OCI-LY3 (cell line): ENCODE data around the gene ARMC10.
"Not testable (repeated sequence)": the region's sequence is repeated elsewhere in the genome, so short reads cannot be mapped to it uniquely, and the experiment has no call there.

Experiments used
- H2AFZ ChIP-seq: fragments of 200-600, 300-600 bp; shearing (Covaris generic); 2 replicates; pipeline ENCODE4 v1.6.0; 2014; ENCODE audit warnings: antibody characterized with exemption, low read depth, low read length
- H3K27ac ChIP-seq: fragments of 200-600, 300-600 bp; sonication (generic); 2 replicates; pipeline ENCODE4 v1.5.1; 2014; ENCODE audit warnings: mild to moderate bottlenecking, low read length, moderate library complexity, mixed read lengths
- H3K27me3 ChIP-seq: fragments of 200-600, 300-600 bp; sonication (generic); 2 replicates; pipeline ENCODE4 v1.6.1; 2014; ENCODE audit warnings: low read depth, low read length, mixed read lengths
- H3K36me3 ChIP-seq: fragments of 200-600, 300-600 bp; sonication (generic); replicated peaks from 2 replicates; pipeline ENCODE3; 2014; ENCODE audit warnings: low read depth, low read length, mixed read lengths
- H3K4me1 ChIP-seq: fragments of 300-600, 200-600 bp; sonication (generic); 2 replicates; pipeline ENCODE4 v1.6.1; 2014; ENCODE audit warnings: low read length, mixed read lengths
- H3K4me2 ChIP-seq: fragments of 200-600, 300-600 bp; sonication (generic); 2 replicates; pipeline ENCODE4 v1.6.1; 2014; ENCODE audit warnings: low read length, mixed read lengths
- H3K4me3 ChIP-seq: fragments of 300-600, 200-600 bp; sonication (generic); 2 replicates; pipeline ENCODE4 v1.5.1; 2014; ENCODE audit warnings: antibody characterized with exemption, mild to moderate bottlenecking, low read length, moderate library complexity
- H3K79me2 ChIP-seq: fragments of 300-600, 200-600 bp; shearing (Covaris generic); 2 replicates; pipeline ENCODE4 v1.6.1; 2014; ENCODE audit warnings: mild to moderate bottlenecking, low read length, mixed read lengths
- H3K9ac ChIP-seq: fragments of 300-600, 200-600 bp; shearing (Covaris generic); 2 replicates; pipeline ENCODE4 v1.6.0; 2014; ENCODE audit warnings: mild to moderate bottlenecking, low read length, moderate library complexity
- H3K9me3 ChIP-seq: fragments of 200-600, 300-600 bp; shearing (Covaris generic); 2 replicates; pipeline ENCODE4 v1.6.1; 2014; ENCODE audit warnings: low read length, mixed read lengths; ENCODE audit not compliant: insufficient read depth
- H4K20me1 ChIP-seq: fragments of 200-600, 300-600 bp; sonication (generic); 2 replicates; pipeline ENCODE4 v1.6.1; 2016; ENCODE audit warnings: low read length, mixed read lengths; ENCODE audit not compliant: insufficient read depth
- EZH2phosphoT487 ChIP-seq: fragments of 200-600 bp; shearing (Covaris generic); IDR thresholded peaks from 2 replicates; pipeline ENCODE4 v1.6.1; 2018; ENCODE audit warnings: antibody characterized with exemption, mixed run types, low read depth
- TF ChIP-seq, protein P1 (sequence below): fragments of 200-600, 300-600 bp; sonication (generic); IDR thresholded peaks from 2 replicates; pipeline ENCODE4 v1.5.1; 2014; ENCODE audit warnings: antibody characterized with exemption, low read length, low read depth

Gene ARMC10

DNA sequence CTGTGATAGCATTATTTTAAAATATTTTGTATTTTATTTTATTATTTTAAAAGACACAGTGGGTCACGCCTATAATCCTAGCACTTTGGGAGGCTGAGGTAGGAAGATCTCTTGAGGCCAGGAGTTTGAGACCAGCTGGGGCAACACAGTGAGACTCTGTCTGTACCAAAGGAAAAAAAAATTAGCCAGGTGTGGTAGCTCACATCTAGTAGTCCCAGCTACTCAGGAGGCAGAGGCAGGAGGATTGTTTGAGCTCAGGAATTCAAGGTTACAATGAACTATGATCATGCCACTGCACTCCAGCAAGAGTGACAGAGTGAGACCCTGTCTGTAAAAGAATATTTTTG lies 37.5 kb upstream of the ARMC10 start:
- no peaks in the 10 kb centered on the region for H3K27me3 ChIP-seq
- H2AFZ ChIP-seq = no peak overlapping the region
- H3K4me2 ChIP-seq = no peak overlapping the region
- H3K4me1 ChIP-seq = no peaks in the 10 kb centered on the region
- H3K27ac ChIP-seq = no peak overlapping the region
- TF ChIP-seq, protein P1, sequence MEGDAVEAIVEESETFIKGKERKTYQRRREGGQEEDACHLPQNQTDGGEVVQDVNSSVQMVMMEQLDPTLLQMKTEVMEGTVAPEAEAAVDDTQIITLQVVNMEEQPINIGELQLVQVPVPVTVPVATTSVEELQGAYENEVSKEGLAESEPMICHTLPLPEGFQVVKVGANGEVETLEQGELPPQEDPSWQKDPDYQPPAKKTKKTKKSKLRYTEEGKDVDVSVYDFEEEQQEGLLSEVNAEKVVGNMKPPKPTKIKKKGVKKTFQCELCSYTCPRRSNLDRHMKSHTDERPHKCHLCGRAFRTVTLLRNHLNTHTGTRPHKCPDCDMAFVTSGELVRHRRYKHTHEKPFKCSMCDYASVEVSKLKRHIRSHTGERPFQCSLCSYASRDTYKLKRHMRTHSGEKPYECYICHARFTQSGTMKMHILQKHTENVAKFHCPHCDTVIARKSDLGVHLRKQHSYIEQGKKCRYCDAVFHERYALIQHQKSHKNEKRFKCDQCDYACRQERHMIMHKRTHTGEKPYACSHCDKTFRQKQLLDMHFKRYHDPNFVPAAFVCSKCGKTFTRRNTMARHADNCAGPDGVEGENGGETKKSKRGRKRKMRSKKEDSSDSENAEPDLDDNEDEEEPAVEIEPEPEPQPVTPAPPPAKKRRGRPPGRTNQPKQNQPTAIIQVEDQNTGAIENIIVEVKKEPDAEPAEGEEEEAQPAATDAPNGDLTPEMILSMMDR = no peak
- no peaks in the 10 kb centered on the region for H3K79me2 ChIP-seq
- no peaks in the 10 kb centered on the region for H3K36me3 ChIP-seq
- no peak overlapping the region for H3K4me3 ChIP-seq
- H3K9ac ChIP-seq = no peak overlapping the region
- no peaks in the 10 kb centered on the region for H4K20me1 ChIP-seq
- H3K9me3 ChIP-seq = no peaks in the 10 kb centered on the region

DNA sequence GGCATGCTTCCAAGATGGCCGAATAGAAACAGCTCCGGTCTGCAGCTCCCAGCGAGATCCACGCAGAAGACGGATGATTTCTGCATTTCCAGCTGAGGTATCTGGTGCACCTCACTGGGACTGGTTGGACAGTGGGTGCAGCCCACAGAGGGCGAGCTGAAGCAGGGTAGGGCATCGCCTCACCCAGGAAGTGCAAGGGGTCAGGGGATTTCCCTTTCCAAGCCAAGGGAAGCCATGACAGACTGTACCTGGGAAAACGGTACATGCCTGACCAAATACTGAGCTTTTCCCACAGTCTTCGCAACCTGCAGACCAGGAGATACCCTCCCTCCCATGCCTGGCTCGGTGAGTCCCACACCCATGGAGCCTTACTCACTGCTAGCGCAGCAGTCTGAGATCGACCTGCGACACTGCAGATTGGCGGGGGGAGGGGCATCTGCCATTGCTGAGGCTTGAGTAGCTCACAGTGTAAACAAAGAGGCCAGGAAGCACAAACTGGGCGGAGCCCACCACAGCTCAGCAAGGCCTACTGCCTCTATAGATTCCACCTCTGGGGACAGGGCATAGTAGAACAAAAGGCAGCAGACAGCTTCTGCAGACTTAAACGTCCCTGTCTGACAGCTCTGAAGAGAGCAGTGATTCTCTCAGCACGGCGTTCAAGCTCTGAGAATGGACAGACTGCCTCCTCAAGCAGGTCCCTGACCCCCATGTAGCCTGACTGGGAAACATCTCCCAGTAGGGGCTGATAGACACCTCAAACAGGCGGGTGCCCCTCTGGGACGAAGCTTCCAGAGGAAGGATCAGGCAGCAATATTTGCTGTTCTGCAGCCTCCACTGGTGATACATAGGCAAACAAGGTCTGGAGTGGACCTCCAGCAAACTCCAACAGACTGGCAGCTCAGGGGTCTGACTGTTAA lies 36.9 kb upstream of the ARMC10 start:
- H3K27me3 ChIP-seq, H2AFZ ChIP-seq, H3K79me2 ChIP-seq, H3K4me3 ChIP-seq, H3K27ac ChIP-seq, H3K4me2 ChIP-seq, H3K36me3 ChIP-seq, H4K20me1 ChIP-seq, H3K9ac ChIP-seq, H3K4me1 ChIP-seq, H3K9me3 ChIP-seq: not testable (repeated sequence)

DNA sequence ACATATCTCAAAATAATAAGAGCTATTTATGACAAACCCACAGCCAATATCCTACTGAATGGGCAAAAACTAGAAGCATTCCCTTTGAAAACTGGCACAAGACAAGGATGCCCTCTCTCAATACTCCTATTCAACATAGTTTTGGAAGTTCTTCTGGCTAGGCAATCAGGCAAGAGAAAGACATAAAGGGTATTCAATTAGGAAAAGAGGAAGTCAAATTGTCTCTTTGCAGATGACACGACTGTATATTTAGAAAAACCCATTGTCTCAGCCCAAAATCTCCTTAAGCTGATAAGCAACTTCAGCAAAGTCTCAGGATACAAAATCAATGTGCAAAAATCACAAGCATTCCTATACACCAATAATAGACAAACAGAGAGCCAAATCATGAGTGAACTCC lies 33.1 kb upstream of the ARMC10 start:
- not testable (repeated sequence) for H3K79me2 ChIP-seq, H3K9ac ChIP-seq, H3K4me1 ChIP-seq, H3K27me3 ChIP-seq, H3K36me3 ChIP-seq, H2AFZ ChIP-seq, H3K9me3 ChIP-seq, H3K4me2 ChIP-seq, H3K27ac ChIP-seq, H4K20me1 ChIP-seq, H3K4me3 ChIP-seq

DNA sequence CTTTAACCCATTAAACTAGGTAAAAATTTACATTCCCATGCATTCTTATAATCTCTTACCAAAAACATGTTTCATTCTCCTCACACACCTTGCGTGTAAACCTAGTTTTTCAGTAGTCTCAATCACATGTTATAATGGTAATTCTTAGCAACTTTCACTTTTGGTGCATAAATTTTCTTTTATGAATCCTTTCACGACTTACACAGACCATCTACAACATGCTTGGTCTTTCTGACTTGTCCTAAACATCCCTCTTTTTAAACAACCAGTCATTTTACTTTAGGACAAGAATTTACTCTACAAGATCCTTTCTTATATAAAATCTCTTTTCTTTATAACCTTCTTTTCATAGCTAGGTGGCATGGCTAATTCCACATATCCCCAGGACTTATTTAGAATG lies 26.1 kb upstream of the ARMC10 start:
- H3K9ac ChIP-seq = no peak overlapping the region
- H3K79me2 ChIP-seq = no peaks in the 10 kb centered on the region
- H3K4me3 ChIP-seq = no peak overlapping the region
- H3K27me3 ChIP-seq = no peaks in the 10 kb centered on the region
- peaks cover 2% of the 10 kb centered on the region for H3K36me3 ChIP-seq
- no peak overlapping the region for H3K4me2 ChIP-seq
- no peak overlapping the region for H3K27ac ChIP-seq
- H4K20me1 ChIP-seq = no peaks in the 10 kb centered on the region
- H3K9me3 ChIP-seq = 0 out of 2 replicates have a peak, but pooled peaks cover 9% of the 10 kb centered on the region
- no peaks in the 10 kb centered on the region for H3K4me1 ChIP-seq
- no peak overlapping the region for H2AFZ ChIP-seq
- TF ChIP-seq, protein P1 = no peak
- TF ChIP-seq EZH2phosphoT487 = no peak

DNA sequence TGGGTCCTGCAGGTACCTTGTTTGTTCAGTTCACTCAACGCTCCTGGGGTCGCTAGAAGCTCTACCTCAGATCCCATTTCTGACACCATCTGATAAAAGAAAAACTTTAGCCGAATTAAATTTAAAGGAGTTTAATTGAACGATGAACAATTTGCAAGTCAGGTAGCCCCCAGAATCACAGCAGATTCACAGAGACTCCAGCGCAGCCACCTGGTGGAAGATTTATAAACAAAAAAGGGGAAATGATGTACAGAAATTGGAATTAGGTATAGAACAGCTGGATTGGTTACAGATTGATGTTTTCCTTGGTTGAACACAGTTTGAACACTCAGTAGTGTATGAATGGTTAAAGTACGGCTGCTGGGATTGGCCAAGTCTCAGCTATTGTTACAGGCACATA lies 23.4 kb upstream of the ARMC10 start:
- no peak for TF ChIP-seq EZH2phosphoT487
- TF ChIP-seq, protein P1 = no peak

DNA sequence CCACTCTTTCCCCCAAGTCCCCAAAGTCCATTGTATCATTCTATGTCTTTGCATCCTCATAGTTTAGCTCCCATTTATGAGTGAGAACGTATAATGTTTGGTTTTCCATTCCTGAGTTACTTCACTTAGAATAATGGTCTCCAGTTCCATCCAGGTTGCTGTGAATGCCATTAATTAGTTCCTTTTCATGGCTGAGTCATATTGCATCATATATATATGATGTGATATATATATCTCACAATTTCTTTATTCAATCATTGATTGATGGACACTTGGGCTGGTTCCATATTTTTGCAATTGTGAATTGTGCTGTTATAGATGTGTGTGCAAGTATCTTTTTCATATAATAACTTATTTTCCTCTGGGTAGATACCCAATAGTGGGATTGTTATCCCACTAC lies 18.9 kb upstream of the ARMC10 start:
- not testable (repeated sequence) for H3K4me1 ChIP-seq, H3K27me3 ChIP-seq, H3K4me2 ChIP-seq, H4K20me1 ChIP-seq, H3K27ac ChIP-seq, H3K9me3 ChIP-seq, H2AFZ ChIP-seq, H3K9ac ChIP-seq, H3K79me2 ChIP-seq, H3K4me3 ChIP-seq, H3K36me3 ChIP-seq

More for the DNA sequence above, 23.4 kb upstream of the ARMC10 start:
- no peaks in the 10 kb centered on the region for H3K79me2 ChIP-seq
- 0 out of 2 replicates have a peak, but pooled peaks cover 4% of the 10 kb centered on the region for H3K9me3 ChIP-seq
- H3K4me1 ChIP-seq = no peaks in the 10 kb centered on the region
- peaks cover 3% of the 10 kb centered on the region for H3K36me3 ChIP-seq
- no peak overlapping the region for H3K27ac ChIP-seq
- no peak overlapping the region for H3K9ac ChIP-seq
- H3K27me3 ChIP-seq = no peaks in the 10 kb centered on the region
- no peak overlapping the region for H3K4me3 ChIP-seq
- H3K4me2 ChIP-seq = no peak overlapping the region
- H4K20me1 ChIP-seq = no peaks in the 10 kb centered on the region
- no peak overlapping the region for H2AFZ ChIP-seq
